Kidney (tissue), 14 donors: Measurements from ENCODE around the gene BAG5. TPM values are rescaled to one million over a fixed set of nuclear protein-coding genes. Genes with fewer than 3 reads are reported as not detected.

Experiments
- DNase-seq, 5 donors: peaks; one replicate each; pipeline ENCODE4 v3.0.0-alpha.2; 2013 to 2020
- FAIRE-seq: peaks from 2 replicates; lab custom pipeline; 2012; peaks lifted over from hg19 to GRCh38; lab: Jason Lieb, UNC
- H3K27ac ChIP-seq, 2 donors: one replicate each; pipeline ENCODE4 v1.7.0; 2013; ENCODE audit warnings: low read depth in 2 of 2, low read length in 2 of 2, inconsistent platforms in 1 of 2
- H3K27me3 ChIP-seq: one replicate; pipeline ENCODE4 v1.7.1; 2013; ENCODE audit warnings: low read length, inconsistent platforms; ENCODE audit not compliant: control insufficient read depth, insufficient read depth
- H3K36me3 ChIP-seq, 3 donors: one replicate each; pipeline versions ENCODE4 v1.7.0 to v1.7.1; 2013; ENCODE audit warnings: low read length in 3 of 3, control low read depth in 1 of 3, inconsistent platforms in 1 of 3; ENCODE audit not compliant: insufficient read depth in 3 of 3, control insufficient read depth in 2 of 3
- H3K4me1 ChIP-seq, 3 donors: one replicate each; pipeline versions ENCODE4 v1.7.0 to v1.7.1; 2013; ENCODE audit warnings: low read length in 3 of 3, inconsistent platforms in 1 of 3, low read depth in 1 of 3; ENCODE audit not compliant: control insufficient read depth in 2 of 3, insufficient read depth in 2 of 3
- H3K4me3 ChIP-seq, 3 donors: one replicate each; pipeline versions ENCODE4 v1.7.0 to v1.8.1; 2013; ENCODE audit warnings: low read length in 3 of 3, control low read depth in 1 of 3, inconsistent platforms in 1 of 3
- H3K9ac ChIP-seq, 3 donors: one replicate each; pipeline versions ENCODE4 v1.7.0 to v1.7.1; 2013; ENCODE audit warnings: low read length in 3 of 3, control low read depth in 1 of 3, inconsistent platforms in 1 of 3
- H3K9me3 ChIP-seq, 3 donors: one replicate each; pipeline versions ENCODE4 v1.7.0 to v1.7.1; 2013; ENCODE audit warnings: low read length in 3 of 3, control low read depth in 1 of 3, inconsistent platforms in 1 of 3; ENCODE audit not compliant: control insufficient read depth in 2 of 3, insufficient read depth in 1 of 3
- intact Hi-C: fragments of 100-400 bp; cut with DNase I; formaldehyde crosslinking; loops from one replicate; pipeline ENCODE4 v1.11.1; 2022
- polyA plus RNA-seq: library from polyadenylated mRNA; stranded (reverse); fragments of 350-450 nt; fragmentation: Illumina TruSeq; extraction: RNeasy Lipid Tissue Mini Kit (QIAGEN cat#74804); gene quantifications from one replicate; pipeline ENCODE4 v1.2.3, GENCODE V29; 2014; ENCODE audit warnings: low read depth, low replicate concordance; ENCODE audit not compliant: insufficient read depth
- total RNA-seq: library from RNA; stranded (reverse); fragmentation: NEBNext Ultra II Directional; extraction: Animal tissue kit (Norgen Biotek cat#: 25700); gene quantifications from one replicate; pipeline ENCODE4 v1.2.1, GENCODE V29; 2021
- TF ChIP-seq, protein P1 (sequence below): IDR thresholded peaks from 3 replicates; pipeline ENCODE4 v1.5.1; 2012; ENCODE audit warnings: mild to moderate bottlenecking, moderate library complexity, borderline replicate concordance; ENCODE audit not compliant: insufficient read depth; ENCODE audit errors: extremely low read depth
- donor health status: control.
- donor health status: control.
- donor health status: control.
- donor health status: control.
- donor health status: control.
- donor health status: DM: yes; HTN: yes; CAD: no.
- donor health status: Normal renal cell carcinoma (clear cell type).

BAG5 gene
- total and polyA plus RNA-seq, 2 donors from 2014 or later = 17.1 to 64.5 TPM

DNA sequence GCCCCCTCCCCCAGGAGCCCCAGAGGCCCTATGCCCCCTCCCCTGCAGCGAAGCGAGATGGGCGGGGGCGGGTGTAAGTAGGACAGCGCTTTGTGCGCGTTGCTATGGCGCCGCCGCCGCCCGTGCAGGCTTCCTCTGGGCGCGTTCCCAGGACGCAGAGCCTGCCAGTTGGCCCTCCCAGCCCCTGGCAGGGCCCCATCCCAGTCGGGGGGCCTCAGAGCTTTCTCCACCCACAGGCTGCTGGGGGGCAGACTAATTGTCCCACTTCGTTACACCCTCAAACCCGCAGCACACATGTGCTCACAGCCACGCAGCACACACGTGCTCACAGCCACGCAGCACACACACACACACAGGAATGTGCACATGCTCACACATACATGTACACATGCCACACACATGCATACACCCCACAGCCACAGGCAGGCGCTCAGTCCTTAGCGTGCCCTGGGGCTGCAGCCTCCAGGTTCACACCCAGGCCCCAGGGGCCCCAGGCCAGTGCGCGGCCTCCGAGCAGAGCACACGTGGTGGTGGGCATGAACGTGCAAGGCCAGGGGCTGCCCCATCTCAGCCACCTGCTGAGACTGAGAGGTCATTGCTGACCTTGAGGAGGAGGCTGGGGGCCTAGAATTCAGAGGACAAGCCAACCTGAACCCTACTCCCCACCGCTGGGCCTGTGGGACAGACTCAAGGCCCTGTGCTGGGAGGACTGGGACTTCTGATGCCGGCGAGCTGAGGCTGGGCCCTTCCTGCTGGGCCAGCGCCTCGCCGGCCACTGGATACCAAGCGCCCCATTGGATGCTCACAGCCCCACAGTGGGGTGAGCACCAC lies 17.9 kb downstream of the BAG5 start:
- Histone ChIP-seq H3K9me3 (no peaks in the 10 kb centered on the region), H3K27me3 (no peaks in the 10 kb centered on the region), H3K9ac (no peak overlapping the region), H3K4me3 (no peak overlapping the region), H3K27ac (no peak overlapping the region), H3K36me3 (no peaks in the 10 kb centered on the region), H3K4me1 (peaks cover 0 to 9% (median 0%) of the 10 kb centered on the region in 3 donors)
- no peak for FAIRE-seq
- TF ChIP-seq, protein P1, sequence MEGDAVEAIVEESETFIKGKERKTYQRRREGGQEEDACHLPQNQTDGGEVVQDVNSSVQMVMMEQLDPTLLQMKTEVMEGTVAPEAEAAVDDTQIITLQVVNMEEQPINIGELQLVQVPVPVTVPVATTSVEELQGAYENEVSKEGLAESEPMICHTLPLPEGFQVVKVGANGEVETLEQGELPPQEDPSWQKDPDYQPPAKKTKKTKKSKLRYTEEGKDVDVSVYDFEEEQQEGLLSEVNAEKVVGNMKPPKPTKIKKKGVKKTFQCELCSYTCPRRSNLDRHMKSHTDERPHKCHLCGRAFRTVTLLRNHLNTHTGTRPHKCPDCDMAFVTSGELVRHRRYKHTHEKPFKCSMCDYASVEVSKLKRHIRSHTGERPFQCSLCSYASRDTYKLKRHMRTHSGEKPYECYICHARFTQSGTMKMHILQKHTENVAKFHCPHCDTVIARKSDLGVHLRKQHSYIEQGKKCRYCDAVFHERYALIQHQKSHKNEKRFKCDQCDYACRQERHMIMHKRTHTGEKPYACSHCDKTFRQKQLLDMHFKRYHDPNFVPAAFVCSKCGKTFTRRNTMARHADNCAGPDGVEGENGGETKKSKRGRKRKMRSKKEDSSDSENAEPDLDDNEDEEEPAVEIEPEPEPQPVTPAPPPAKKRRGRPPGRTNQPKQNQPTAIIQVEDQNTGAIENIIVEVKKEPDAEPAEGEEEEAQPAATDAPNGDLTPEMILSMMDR = no peak
- intact Hi-C loops = no loop called here
- peak in 1 of 5 donors; percentile 74 for DNase-seq

DNA sequence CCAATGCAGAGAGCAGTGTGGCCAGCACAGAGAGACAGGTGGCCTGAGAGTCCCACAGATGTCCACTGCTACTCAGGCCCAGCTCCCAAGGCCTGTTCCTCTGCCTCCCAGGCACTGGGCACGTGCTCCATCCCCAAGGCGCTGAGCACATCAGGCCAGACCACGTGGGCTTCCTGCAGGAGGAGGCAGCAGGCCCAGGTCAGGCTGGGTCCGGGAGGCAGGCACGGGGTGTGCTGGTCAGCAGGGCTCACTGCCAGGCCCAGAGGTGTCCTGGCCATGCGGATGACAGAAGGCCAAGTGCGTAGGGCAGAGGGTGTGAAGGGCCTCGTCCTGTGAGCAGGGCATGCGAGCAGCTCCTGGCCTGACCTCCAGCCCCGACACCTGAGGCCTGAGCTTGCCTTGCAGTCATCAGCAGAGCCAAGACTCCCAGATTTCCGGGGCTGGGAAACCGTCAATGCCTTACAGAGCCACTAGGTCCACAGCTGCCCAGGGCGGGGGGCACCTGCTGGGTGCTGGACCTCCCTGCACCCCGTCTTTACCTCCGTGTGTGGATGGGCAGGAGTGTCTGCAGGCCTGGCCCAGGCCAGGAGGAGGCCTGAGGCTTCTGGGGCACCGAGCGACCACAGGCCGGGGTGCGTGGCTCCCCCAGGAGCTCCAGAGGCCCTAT lies 18.6 kb downstream of the BAG5 start:
- TF ChIP-seq, protein P1 = no peak
- intact Hi-C loops = no loop called here
- no peaks in the 10 kb centered on the region for H3K36me3 ChIP-seq
- no peak overlapping the region for H3K4me3 ChIP-seq
- H3K27ac ChIP-seq = no peak overlapping the region
- FAIRE-seq = no peak
- H3K4me1 ChIP-seq = peaks cover 0 to 9% (median 0%) of the 10 kb centered on the region in 3 donors
- H3K9me3 ChIP-seq = no peaks in the 10 kb centered on the region
- no peak overlapping the region for H3K9ac ChIP-seq
- peak in 1 of 5 donors; percentile 74 for DNase-seq
- H3K27me3 ChIP-seq = no peaks in the 10 kb centered on the region

DNA sequence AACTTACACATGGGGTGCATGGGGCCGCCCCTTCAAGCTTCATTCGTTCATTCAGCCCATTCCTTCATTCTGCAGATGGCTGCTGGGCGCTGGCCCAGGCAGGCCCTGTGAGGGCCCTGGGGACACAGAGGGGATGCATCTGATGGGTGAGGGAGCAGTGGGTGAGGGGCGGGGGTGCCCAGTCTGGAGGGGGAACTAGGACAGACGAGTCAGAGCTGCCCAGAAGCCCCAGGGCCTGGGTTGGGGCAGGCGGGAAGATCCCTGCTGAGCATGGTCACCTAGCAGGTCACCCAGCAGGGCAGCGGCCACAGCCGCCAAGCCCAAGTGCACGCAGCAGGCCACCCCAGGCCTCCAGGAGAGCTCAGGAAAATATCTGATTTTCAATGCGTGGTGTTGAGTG lies 19.3 kb downstream of the BAG5 start:
- Histone ChIP-seq H3K9ac (no peak overlapping the region), H3K36me3 (no peaks in the 10 kb centered on the region), H3K27ac (no peak overlapping the region), H3K4me3 (no peak overlapping the region), H3K27me3 (no peaks in the 10 kb centered on the region), H3K9me3 (no peaks in the 10 kb centered on the region), H3K4me1 (peaks cover 0 to 15% (median 0%) of the 10 kb centered on the region in 3 donors)
- TF ChIP-seq, protein P1 = no peak
- FAIRE-seq (no peak), DNase-seq (peak in 1 of 5 donors; percentile 80)
- intact Hi-C loops = no loop called here
